Measurements from ENCODE around the gene PIP5K1C. TPM values are rescaled to one million over a fixed set of nuclear protein-coding genes. Genes with fewer than 3 reads are reported as not detected.

Gene PIP5K1C
- total RNA-seq, 1 experiment from 2014 or later = 8.6 TPM

DNA sequence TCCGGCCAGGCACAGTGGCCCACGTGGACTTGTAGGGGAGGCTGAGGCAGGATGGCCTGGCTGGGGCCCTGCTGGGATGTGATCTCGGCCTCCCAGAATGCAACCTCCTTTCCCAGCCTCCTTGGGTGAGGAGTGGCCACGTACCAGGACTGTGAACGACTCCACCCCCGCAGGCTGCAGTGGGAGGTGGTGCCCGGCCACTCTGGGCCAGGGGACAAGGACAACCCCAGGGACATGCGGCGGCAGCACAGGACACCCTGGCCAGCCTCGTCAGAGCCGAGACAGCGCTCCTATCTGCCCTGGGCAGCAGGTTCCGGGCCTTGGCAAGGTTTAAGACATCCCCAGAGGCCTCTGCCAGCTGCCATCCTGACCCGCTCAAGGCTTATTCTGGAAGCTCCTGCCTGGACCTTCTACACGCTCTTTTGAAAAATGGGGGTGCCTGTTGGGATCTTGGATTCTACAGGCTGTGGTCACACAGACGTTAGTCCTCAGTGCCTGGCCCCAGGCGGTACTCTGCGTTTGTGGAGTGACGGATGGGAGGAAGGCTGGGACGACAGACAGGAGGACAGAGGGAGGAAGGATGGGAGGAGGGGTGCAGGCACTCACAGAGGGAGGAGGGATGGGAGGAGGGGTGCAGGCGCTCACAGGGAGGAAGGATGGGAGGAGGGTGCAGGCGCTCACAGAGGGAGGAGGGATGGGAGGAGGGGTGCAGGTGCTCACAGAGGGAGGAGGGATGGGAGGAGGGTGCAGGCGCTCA is 53.8 kb downstream of the PIP5K1C start:
- no peak for DNase-seq (ENCODE audit: low read depth)

DNA sequence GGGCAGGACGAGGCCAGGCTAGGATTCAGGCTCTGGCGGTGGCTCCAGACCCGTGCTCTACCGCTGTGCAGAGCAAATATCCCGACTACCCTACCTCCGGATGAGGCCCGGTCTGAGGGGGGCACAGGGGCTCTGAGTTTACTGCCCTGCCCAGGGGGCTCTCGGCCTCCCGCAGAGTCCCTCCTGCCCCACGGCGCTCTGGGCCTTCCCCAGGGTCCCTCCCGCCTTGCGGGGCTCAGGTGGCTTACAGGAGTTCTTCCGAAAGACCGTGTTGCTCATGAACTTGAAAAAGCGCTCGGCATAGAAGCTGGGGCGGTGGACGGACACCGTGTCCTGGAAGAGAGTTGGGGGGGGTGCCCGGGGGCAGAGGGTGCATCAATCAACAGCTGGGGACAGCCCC is 54.5 kb downstream of the PIP5K1C start:
- no peak for DNase-seq (ENCODE audit: low read depth)

DNA sequence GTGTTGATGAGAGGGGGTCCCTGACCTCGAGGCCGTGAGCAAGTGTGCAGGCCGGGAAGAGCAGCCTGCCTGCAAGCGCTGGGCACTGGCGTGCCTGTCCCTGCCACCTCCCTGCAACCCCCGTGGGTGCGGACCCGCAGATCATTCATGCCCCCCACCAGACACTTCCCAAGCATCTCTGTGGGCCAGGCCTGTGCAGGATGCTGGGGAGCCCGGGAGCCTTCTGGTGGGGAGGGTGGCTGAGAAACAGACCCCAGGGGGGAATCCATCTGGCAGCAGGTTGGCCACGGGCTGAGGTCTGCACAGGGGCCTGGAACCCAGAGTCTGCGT is 55.2 kb downstream of the PIP5K1C start:
- DNase-seq (ENCODE audit: low read depth) = no peak

DNA sequence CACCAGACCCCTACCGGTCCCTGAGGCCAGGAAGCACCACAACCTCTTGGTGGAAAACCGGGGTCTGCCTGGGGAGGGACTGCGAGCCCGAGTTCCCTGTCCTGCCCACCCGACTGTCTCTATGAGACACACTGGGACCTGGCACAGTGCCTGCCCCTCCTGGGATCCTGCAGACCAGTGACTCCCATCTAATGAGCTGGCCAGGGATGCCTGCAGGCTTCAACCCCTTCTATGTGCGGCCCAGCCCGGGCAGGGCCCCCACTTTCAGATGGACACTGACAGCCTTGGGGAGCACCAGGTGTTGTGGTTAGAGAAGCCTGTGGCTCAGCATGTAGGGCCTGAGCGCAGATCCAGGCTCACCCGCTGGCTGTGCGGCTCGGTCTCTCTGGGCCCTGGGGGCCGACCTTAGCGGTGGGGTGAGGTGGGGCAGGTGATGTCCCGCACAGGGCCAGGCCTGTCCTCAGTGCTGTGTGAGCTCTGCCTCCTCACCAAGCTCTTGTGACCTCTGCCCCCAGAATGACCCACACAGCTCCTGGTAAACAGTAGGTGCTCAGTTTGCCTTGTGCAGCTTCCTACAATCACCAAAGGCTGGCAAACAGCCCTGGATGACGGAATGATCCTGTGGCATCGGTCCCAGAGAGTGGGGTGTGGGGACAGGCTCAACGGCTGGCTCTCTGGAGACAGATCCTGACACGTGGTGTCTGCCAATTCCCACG is 55.8 kb downstream of the PIP5K1C start:
- DNase-seq (ENCODE audit: low read depth) = no peak

DNA sequence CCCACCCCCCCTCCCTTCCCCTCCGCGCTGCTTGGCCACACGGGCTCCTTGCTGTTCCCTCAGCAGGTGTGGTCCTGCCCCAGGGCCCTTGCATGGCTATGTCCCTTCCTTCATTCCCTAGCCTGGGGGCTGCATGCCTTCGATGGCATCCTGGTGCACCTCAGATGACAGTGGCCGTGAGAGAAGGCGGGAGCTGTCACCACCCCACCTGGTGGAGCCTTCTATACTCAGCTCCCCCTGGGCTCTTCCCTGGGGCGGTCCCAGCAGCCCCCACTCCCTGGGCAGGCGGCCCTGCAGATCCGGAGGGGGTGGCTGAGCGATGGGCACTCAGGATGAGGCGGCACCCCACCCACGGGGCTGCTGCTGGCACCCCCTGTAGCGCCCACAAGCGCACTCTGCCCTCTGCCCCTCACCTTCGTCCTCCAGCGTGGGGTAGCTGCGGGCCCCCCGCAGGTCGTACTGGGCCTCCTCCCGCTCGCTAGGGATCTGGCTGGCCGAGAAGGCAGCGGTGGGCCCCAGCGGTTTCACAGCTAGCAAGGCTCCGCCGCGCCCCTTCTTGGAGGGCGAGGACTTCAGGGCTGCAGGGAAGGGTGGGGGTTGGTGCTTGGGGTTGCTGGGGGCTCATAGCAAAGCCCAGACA is 56.5 kb downstream of the PIP5K1C start:
- DNase-seq (ENCODE audit: low read depth) = no peak

DNA sequence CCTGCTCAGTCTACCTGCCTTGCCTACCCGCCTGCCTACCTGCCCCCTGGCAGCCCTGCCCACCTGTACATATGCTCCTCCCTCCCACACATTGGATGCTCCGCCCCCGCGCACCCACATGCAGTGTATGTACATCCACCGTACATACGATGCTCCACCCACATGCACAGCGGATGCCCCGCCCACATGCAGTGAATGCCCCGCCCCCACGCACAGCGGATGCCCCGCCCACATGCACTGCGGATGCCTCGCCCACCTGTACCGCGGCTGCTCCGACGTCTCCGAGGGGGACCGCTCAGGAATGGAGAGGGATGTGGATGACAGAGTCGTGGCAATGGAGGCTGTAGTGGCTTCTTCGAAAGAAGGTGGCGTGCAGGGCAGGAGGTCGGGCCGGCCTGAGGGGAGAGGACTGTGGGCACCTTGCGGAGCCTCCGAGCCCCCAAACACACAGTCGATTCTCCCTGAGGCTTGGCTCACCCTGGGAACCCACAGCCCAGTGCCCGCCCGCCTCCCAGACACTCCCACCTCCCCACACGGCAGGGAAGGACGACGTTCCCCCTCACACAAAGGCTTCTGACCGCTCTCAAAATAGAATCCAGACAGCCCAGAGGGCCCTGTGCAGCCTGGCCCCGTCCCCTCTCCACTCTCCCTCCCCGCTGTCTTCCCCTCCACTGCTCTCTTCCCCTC is 57.1 kb downstream of the PIP5K1C start:
- no peak for DNase-seq (ENCODE audit: low read depth)

DNA sequence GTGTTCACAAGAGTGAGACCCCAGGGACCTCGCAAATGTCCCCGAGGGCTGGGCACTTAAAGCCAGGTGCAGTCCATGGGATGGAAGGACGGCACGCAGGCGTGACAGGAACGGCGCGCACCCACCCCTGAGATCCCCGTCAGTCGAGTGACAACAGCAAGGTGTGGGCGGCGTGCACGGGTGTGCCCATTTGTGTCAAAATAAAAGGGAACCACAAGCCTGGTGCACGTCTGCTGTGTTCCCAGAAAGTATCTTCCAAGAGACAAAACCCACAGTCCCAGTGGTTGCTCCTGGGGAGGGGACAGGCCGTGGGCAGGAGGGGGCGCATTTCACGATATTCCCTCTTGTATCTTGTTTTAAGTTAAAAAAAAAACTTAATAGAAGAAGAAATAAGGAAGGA is 58.0 kb downstream of the PIP5K1C start:
- no peak for DNase-seq (ENCODE audit: low read depth)

DNA sequence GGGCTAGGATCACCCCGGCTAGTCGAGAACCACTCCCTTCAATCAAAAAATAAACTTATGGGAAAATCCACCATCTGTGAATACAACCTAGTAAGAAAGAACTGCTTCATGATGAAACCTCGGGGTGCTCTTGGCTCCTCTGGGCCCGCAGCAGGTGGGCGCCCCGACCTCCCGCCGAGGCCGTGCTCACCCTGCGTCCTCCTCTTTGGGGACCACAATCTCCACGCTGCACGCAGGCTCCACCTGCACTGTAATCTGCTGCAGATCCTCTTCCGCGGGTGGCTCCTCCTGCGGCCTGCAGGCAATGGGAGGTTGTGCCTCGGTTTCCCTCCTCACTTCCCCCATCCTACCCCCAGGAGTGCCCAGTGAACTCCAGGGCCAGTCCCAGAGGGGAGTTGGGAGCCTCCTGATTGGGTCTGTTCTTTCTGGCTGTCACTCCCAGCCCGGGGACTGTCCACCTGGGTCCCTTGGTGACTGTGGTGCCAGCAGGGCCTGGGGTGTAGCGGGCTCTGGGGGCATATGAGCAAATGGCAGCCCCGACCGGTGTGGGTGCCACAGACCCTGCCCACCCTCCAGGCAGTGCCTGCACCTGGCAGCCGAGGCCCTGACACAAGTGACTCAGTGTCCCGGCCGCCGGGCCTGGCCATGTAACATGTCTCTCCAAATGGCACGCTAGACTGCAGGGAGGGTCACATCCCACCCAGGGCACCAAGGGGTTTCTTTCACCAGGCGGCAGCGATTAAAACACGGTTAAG is 58.6 kb downstream of the PIP5K1C start:
- DNase-seq (ENCODE audit: low read depth) = no peak

DNA sequence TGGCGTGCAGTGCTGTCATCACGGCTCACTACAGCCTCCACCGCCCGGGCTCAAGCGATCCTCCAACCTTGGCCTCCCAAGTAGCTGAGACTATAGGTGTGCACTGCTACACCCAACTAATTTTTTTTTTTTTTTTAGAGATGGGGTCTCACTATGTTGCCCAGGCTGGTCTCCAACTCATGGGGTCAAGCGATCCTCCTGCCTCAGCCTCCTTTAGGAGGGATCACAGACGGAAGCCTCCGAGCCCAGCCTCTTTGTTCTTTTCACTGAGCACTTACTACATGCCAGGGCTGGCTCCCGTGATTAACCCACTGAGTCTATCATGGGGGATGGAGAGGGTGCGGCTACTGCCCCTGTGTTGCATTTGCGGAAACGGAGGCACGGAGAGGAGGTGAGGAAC is 60.8 kb downstream of the PIP5K1C start:
- DNase-seq (ENCODE audit: low read depth) = no peak

DNA sequence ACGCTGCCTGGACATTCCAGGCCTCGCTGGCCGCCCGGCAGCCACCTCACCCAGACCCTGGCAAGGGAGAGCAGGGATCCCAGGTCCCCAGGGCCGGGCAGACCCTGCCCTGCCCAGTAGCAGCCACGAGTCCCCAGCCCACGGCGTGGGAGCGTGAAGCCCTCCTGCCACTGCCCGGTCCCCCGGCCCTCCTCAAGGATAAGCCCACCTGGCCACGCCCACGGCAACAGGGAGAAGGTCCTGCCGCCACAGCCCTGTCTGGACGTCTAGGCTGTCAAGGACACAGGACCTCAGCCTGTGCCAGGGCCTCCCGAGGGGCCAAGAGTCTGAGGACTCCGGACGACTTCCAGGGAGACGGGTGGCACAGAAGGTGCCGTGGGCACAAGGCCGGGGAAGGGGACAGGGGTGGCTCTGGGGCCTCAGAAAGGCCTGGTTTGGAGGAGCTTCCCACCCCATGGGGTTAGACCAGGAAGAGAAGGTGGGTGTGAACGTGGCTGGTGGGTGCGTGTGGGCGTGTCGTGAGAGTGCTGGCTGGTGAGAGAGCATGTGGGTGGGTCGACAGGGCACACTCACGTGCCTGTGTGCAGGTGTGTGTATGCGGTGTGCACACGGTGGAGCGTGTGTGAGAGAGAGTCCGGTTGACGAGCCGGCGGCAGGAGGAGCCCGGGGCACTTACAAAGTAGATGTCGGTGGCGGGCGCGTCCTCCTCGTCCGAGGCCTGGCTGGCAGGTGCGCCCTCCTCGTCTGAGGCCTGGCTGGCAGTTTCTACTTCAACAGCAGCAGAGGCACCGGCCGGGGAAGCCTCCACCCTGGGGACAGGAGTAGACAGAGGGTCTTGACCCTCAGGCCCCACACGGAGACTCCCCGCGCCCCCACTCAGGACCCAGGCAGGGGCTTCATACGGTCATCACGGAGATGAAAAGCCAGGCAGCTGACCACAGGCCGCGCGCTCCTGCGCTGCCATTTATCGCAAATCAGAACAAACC is 61.8 kb downstream of the PIP5K1C start:
- DNase-seq (ENCODE audit: low read depth) = no peak

DNA sequence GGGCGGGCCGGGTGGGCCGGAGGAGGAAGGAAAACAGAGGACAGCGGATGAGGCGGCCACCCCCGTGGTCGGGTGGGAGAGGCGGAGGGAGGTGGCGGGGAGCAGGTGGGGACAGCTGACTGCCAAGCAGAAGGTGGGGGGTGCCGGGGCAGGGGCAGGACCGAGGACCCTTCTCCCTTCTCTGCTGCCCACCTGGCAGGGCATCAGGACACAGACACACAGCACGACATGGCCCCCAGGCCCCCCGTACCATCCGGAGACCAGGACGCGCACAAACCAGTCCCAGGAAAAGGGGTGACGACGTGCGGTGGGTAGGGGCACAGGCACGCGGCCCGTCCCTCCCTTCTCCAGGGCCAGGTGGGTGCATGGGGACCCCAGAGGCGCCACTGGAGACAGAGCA is 62.6 kb downstream of the PIP5K1C start:
- DNase-seq (ENCODE audit: low read depth) = no peak

DNA sequence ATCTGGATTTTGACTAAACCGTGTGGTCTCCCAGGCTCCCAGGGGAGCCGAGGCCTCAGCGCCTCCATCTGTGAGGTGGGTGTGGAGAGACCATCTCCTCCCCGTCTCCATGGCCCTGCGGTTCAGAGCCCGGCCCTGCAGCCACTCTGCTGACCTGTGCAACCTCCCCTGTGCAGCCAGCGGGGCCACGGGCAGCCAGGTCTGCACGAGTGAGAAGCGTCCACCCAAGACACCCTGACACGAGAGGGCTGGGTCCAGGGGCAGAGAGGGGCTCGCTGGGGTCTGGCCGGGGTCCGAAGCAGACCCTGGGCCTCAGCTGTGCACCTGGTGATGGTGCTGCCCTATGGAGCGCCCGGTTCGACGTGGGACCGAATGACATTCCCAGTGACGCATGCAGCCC is 63.3 kb downstream of the PIP5K1C start:
- DNase-seq (ENCODE audit: low read depth) = no peak

DNA sequence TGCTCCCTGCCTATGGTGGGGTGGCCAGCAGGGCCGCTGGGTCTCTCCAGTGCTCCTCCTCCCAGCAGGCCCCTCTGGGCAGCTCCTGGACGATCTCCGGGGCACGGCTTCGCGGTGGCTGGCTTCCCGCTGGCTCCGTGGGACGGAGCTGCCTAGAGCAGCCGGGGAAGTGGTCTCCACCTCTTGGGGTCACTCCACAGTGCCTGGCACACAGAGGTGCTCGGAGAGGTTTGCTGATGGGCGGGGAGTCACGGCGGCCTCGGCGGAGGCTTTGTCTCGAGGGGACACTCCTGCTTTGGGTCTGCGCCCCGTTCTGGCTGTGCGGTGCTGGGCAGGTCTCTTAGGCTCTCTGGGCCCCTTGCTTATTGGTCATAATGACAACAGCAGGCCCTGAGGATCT is 63.8 kb downstream of the PIP5K1C start:
- no peak for DNase-seq (ENCODE audit: low read depth)

DNA sequence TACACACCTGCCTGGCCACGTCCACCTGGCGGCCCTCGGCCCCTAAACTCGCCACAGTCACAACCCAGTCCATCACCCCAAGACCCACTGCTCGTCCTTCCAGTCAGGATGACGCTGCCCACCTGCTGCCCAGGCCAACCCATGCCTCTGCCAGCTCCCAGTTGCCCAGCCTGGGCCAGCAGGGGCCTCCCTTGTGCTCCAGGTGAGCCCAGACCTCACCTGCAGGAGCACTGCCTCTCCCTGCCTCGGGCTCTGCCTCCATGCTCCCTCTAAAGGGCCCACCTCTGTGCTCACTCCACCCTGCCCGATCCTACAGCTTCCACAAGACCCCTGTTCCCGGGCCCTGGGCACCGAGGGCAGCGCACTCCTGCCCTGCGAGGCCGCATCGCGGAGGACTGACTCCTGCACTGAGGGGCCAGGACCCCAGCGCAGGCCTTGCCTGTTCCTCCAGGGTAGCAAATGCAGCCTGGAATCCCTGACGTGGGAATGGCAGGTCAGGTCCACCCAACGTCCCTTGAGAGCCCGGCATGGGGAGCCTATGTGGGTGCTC is 65.7 kb downstream of the PIP5K1C start:
- no peak for DNase-seq (ENCODE audit: low read depth)

DNA sequence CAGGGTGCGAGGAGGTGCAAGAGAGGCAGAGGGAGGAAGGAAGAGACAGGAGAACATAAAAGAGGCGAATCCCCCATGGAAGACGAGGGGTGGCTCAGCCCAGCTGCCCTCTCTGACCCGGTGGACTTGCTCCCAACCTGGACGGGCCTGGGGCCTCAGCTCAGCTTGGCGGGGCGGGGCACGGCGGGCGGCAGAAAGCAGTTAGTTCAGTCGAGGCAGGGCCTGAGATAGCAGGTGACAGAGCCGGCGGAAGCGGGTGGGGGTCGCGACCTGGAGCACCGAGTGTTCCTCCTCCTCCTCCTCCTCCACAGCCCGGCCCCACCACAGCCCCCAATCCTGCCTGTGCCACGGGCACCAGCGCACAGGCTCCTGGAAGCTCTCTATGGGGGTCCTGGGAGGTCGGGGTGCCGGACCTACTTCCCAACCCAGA is 66.7 kb downstream of the PIP5K1C start:
- no peak for DNase-seq (ENCODE audit: low read depth)

DNA sequence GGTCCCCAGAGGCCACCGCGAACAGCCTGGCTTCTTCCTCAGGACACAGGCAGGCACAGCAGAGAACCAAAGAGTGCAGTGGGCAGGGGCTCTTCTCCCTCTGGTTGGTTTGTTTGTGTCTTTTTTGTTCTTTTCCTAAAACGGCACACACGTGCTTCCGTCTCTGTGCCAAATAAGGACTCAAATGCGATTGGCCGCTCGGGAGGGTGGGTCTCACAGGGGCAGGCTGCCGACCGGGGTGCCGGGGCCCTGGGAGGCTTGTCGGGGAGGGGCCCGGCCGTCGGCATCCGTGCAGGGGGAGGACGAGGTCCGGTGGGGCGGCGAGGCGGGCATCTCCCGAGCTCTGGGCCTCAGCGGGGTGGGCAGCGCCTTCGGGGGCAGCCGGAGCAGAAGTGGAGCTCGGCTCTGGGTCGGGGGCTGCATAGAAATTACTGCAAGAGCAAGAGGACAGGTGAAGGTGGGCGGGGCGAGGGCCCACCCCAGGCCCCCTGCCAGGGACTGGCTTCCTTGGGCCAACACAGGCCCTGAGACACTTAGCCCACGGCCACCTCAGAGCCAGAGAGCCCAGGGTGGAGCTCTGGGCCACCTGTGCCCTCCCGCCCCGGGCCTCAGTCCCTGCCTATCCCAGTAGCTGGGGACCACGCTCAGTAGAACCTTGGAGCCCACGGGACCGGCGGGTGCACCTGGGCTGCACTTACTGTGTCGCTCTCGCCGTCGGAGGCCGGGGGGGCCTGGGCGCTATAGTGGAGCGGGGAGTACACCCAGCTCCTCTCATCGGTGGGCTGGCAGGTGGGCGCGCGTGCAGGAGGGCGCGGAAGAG is 67.3 kb downstream of the PIP5K1C start:
- no peak for DNase-seq (ENCODE audit: low read depth)

DNA sequence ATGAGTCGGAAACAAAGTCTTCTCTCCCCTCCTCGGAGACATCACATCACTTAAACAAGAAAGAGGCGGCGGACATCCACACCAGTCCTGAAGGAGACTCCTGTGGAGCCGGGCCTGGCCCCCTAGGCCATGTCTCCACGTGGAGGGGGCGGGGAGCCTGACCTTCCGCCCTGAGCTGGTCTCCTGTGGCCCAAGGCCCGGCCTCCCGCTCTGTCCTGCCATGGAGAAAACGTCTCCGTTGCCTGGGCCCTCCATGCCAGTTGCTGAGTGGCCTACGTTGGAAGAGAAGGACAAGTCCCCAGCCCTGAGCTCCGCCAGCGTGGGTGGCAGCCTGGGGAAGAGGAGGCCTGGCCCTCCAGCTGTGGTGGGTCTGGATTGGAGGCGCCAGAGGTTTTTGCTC is 68.2 kb downstream of the PIP5K1C start:
- DNase-seq (ENCODE audit: low read depth) = no peak

DNA sequence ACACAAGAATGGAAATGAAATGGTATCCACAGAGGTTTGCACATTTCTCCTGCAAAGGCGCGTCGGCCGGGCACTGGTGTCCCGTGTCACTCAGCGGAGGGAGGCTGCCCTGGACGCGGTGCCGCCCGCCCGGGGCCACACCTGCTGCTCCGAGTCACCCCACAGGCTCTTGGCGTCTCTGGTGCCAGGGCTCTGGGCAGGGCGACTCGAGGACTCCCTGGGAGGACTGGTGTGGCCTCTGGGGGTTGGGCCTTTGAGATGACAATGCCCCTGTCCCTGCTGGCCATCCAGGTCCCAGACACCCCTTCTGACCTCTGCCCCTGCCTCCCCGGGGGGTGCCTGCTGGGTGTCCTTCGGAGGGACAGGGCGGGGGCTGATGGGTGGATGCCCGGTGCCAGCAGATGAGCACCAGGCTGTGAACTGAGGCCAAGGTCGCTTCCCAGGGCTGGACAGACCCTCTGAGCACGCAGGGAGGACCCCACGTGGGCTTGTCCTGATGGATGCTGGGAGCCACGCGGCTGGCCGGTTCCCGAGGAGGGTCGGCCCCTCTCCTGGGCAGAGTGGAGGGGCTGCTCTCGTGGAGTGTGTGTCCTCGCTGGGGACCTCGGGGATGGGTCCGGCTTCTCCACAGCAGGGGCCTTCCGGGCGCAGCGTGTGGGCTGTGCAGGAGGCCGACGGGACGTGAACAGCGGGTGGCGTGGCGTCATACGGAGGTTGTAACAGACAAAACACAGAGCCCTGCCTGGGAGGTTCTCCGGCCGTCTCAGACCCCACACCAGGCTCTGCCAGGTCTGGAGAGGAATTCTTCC is 69.0 kb downstream of the PIP5K1C start:
- no peak for DNase-seq (ENCODE audit: low read depth)

Data from Daoy (cell line).